ENCODE results near the gene PPP1R10. TPM values are rescaled to one million over a fixed set of nuclear protein-coding genes. Genes with fewer than 3 reads are reported as not detected.

PPP1R10 gene
- total and polyA plus RNA-seq, 2 of the 13 experiments (the other 11 are each of a cell fraction or from before 2014, with no cell fraction given) = 26.3 to 38.4 TPM

DNA sequence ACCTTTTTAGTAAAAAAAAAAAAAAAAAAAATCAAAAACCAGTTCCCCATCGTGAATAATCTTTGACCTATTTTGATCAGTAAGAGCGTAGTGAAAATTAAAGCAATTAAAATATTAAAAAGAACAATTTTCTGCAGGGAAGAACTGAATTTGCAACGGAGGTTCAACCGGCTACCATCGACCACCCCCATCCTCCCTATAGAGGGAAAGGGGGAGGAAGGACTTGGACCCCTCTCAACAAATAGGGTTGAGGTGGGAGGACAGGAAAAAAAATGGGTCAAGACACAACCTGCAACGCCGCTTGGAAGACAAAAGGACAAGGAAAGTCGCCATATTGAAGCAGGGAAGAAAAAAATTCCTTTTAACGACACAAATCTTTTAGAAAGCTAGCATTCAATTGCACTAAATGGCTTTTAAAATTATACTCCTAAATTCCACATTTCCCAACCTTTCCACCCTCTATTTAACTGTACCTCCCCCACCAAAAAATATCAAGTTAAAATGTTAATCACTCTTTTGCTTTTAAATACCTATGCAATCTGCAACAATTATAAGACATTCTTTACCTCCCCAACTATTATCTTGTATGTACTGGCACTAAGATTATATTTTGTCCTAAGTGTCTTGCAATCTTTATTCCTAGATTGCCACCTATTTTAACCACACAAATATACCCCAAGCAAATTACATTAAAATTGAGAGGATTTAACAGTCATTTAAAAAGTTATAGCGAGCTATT is 1.7 kb downstream of the PPP1R10 start (continued):
- TF ChIP-seq, protein P1, sequence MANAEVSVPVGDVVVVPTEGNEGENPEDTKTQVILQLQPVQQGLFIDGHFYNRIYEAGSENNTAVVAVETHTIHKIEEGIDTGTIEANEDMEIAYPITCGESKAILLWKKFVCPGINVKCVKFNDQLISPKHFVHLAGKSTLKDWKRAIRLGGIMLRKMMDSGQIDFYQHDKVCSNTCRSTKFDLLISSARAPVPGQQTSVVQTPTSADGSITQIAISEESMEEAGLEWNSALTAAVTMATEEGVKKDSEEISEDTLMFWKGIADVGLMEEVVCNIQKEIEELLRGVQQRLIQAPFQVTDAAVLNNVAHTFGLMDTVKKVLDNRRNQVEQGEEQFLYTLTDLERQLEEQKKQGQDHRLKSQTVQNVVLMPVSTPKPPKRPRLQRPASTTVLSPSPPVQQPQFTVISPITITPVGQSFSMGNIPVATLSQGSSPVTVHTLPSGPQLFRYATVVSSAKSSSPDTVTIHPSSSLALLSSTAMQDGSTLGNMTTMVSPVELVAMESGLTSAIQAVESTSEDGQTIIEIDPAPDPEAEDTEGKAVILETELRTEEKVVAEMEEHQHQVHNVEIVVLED (CRISPR knock-in tag; IDR thresholded peaks at IDR 0.05; ENCODE audit: borderline replicate concordance) = 0 out of 2 replicates have a peak, but pooled peaks have one; percentile 6
- TF ChIP-seq GABPB1 (CRISPR knock-in tag; IDR thresholded peaks at IDR 0.05) (0 out of 2 replicates have a peak, but pooled peaks have one; percentile 3), RAD21 (CRISPR knock-in tag; IDR thresholded peaks at IDR 0.05) (peak; percentile 5; the same call in 1 of the 2 replicates), NR2F6 (IDR thresholded peaks at IDR 0.05) (0 out of 2 replicates have a peak, but pooled peaks have one; percentile 9), NR2F6 (CRISPR knock-in tag; IDR thresholded peaks at IDR 0.05) (no peak), PCBP2 (optimal IDR thresholded peaks at IDR 0.05; ENCODE audit: low read depth, low read length, poor library complexity, severe bottlenecking) (peak; percentile 51), TAF15 (IDR thresholded peaks at IDR 0.05; ENCODE audit: low read depth, low read length, poor library complexity, severe bottlenecking) (peak; percentile 30), KDM5A (IDR thresholded peaks at IDR 0.05; ENCODE audit: borderline replicate concordance, low read length) (peak; percentile 66; the same call in 1 of the 2 replicates), PITX1 (CRISPR knock-in tag; IDR thresholded peaks at IDR 0.05) (peak; percentile 22; the same call in 1 of the 2 replicates), MYNN (CRISPR knock-in tag; IDR thresholded peaks at IDR 0.05; ENCODE audit: low read depth) (no peak), NBN (conservative IDR thresholded peaks at IDR 0.05) (no peak), TAF1 (CRISPR knock-in tag; IDR thresholded peaks at IDR 0.05) (peak; percentile 56), RBFOX2 (IDR thresholded peaks at IDR 0.05; ENCODE audit: low read depth, low read length) (peak; percentile 96), SOX6 (IDR thresholded peaks at IDR 0.05) (no peak), SOX6 (CRISPR knock-in tag; IDR thresholded peaks at IDR 0.05) (peak; percentile 20; the same call in 1 of the 2 replicates)
- TF ChIP-seq, protein P2, sequence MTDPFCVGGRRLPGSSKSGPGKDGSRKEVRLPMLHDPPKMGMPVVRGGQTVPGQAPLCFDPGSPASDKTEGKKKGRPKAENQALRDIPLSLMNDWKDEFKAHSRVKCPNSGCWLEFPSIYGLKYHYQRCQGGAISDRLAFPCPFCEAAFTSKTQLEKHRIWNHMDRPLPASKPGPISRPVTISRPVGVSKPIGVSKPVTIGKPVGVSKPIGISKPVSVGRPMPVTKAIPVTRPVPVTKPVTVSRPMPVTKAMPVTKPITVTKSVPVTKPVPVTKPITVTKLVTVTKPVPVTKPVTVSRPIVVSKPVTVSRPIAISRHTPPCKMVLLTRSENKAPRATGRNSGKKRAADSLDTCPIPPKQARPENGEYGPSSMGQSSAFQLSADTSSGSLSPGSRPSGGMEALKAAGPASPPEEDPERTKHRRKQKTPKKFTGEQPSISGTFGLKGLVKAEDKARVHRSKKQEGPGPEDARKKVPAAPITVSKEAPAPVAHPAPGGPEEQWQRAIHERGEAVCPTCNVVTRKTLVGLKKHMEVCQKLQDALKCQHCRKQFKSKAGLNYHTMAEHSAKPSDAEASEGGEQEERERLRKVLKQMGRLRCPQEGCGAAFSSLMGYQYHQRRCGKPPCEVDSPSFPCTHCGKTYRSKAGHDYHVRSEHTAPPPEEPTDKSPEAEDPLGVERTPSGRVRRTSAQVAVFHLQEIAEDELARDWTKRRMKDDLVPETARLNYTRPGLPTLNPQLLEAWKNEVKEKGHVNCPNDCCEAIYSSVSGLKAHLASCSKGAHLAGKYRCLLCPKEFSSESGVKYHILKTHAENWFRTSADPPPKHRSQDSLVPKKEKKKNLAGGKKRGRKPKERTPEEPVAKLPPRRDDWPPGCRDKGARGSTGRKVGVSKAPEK (CRISPR knock-in tag; IDR thresholded peaks at IDR 0.05; ENCODE audit: borderline replicate concordance) = 0 out of 2 replicates have a peak, but pooled peaks have one; percentile 77
- TF ChIP-seq, protein P3, sequence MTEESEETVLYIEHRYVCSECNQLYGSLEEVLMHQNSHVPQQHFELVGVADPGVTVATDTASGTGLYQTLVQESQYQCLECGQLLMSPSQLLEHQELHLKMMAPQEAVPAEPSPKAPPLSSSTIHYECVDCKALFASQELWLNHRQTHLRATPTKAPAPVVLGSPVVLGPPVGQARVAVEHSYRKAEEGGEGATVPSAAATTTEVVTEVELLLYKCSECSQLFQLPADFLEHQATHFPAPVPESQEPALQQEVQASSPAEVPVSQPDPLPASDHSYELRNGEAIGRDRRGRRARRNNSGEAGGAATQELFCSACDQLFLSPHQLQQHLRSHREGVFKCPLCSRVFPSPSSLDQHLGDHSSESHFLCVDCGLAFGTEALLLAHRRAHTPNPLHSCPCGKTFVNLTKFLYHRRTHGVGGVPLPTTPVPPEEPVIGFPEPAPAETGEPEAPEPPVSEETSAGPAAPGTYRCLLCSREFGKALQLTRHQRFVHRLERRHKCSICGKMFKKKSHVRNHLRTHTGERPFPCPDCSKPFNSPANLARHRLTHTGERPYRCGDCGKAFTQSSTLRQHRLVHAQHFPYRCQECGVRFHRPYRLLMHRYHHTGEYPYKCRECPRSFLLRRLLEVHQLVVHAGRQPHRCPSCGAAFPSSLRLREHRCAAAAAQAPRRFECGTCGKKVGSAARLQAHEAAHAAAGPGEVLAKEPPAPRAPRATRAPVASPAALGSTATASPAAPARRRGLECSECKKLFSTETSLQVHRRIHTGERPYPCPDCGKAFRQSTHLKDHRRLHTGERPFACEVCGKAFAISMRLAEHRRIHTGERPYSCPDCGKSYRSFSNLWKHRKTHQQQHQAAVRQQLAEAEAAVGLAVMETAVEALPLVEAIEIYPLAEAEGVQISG (CRISPR knock-in tag; IDR thresholded peaks at IDR 0.05) = peak; percentile 39; the same call in 1 of the 2 replicates
- TF ChIP-seq, protein P4, sequence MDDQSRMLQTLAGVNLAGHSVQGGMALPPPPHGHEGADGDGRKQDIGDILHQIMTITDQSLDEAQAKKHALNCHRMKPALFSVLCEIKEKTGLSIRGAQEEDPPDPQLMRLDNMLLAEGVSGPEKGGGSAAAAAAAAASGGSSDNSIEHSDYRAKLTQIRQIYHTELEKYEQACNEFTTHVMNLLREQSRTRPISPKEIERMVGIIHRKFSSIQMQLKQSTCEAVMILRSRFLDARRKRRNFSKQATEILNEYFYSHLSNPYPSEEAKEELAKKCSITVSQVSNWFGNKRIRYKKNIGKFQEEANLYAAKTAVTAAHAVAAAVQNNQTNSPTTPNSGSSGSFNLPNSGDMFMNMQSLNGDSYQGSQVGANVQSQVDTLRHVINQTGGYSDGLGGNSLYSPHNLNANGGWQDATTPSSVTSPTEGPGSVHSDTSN (CRISPR knock-in tag; IDR thresholded peaks at IDR 0.05; ENCODE audit: borderline replicate concordance) = 0 out of 2 replicates have a peak, but pooled peaks have one; percentile 57
- TF ChIP-seq, protein P5, sequence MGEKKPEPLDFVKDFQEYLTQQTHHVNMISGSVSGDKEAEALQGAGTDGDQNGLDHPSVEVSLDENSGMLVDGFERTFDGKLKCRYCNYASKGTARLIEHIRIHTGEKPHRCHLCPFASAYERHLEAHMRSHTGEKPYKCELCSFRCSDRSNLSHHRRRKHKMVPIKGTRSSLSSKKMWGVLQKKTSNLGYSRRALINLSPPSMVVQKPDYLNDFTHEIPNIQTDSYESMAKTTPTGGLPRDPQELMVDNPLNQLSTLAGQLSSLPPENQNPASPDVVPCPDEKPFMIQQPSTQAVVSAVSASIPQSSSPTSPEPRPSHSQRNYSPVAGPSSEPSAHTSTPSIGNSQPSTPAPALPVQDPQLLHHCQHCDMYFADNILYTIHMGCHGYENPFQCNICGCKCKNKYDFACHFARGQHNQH (CRISPR knock-in tag; IDR thresholded peaks at IDR 0.05) = 0 out of 2 replicates have a peak, but pooled peaks have one; percentile 39
